Fibroblast of skin of abdomen (primary cell): Measurements from ENCODE around the gene CNMD. TPM values are rescaled to one million over a fixed set of nuclear protein-coding genes. Genes with fewer than 3 reads are reported as not detected.

ENCODE experiments used
- DNase-seq: peaks from one replicate; pipeline ENCODE4 v3.0.0-alpha.2; 2013
- polyA plus RNA-seq, 2 experiments: library from polyadenylated mRNA; unstranded; fragments of 120-200 nt; gene quantifications; one replicate each; pipeline ENCODE4 v1.2.1, GENCODE V29; 2013; ENCODE audit not compliant: insufficient read length in 2 of 2

The CNMD gene
- polyA plus RNA-seq (2013, experiment 1 of 2; ENCODE audit: insufficient read length) = not detected
- not detected for polyA plus RNA-seq (2013, experiment 2 of 2; ENCODE audit: insufficient read length)

DNA sequence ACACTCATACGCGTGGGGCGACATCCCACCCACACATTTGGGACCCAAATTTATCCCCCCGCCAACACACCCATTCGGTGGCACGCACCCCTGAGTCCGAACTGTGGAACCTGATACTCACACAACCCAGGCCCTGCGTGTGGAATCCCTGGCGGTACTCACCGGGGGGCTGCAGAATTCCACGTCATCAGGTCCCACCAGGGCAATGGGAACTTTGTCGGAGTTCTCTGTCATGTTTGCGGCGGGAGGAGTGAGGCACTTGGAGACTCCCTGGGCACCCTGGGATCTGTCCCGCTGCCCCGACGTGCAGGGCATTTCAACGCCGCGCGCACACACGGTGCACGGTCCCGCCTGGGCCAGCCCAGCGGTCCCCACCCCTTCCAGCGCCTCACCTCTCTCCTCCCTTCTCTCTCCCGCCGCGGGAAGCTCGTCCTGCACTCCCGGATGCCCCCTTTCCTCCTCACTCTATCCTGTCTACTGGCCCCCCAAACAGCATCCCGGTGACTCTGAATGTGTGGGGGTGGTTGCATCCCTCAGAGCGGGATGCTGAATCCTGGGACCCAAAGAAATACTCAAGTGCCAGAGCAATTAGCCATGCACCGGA, at the start of gene CNMD:
Gene CNMD, minus strand, starts transcription at position 353 of the 604 bp plus-strand sequence. Its CDS starts 119 bp downstream, at position 234.
- DNase-seq = no peak

DNA sequence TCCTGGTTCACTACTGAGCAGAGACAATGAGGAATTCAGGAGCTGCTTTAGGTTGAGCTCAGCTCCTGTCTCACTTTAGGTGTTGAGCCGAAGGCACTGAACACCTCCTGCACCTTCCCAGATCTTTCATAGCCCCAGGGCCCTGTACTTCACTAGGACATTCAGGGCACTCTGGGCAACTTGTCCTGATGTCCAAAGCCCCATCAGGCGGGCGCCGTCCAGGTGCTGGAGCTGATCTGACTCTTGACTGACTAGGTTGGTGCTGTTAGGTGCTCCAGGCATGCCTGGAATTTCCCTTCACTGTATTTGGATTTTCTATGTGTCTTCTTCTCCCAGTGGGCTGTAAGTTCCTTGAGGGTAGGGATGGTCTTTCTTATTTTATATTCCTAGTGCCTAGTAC, 48.4 kb upstream of the CNMD start:
- no peak for DNase-seq

DNA sequence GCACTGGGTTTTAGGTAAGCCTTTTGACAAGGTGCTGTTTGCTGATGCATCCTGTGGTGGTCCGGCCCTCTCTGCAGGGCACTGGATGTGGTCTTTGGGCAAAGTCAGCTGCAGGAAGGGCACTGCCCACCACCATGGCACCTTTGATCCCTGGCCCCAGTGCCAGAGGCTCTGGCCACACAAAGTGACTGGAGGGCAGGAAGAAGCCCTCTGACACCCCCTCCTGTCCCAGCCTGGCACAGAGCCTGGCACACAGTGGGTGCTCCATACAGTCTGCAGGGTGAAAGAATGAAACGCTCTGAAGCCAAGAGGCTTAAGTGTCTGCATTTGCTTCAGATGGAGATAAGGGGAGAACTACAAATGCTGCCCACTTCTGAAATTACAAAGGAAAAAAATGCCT, 47.6 kb upstream of the CNMD start:
- DNase-seq = no peak

DNA sequence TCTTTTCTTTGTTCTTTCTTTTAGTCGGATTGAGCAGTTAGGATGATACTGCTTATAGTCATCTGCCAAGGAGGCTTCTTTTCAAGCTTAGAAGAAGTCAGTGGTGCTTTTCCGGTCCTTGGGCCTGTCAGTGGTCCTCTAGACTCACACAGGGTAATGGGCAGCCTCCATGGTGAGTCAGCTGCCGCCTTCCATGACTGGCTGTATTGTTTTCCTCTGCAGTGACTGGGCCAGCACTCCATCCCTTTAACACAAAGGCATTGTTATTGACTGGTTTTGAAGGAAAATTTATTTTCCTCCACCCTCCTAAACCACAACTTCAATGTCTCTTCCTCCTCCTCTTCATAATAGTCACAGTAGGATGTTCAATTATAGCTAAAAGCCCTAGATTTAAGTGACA, 47.1 kb upstream of the CNMD start:
- DNase-seq = no peak

DNA sequence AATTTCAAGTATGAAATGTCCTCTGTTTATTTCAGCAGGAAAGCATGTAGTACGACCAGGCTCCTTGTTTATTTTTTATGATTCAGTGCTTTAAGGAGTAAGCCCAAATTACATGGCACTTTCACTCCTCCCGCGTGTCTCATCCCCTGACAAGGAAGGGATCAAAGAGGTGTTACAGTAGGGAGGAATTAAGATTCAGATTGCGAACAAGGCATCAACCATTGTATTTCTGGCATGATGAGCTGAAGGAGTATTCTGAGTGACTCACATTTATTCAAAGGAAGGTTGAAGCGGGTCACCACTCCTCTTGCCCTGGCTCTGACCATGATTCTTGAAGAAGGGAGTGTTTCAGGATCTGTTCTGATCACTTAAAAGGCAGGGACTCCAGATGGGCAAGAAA, 46.1 kb upstream of the CNMD start:
- DNase-seq = no peak

DNA sequence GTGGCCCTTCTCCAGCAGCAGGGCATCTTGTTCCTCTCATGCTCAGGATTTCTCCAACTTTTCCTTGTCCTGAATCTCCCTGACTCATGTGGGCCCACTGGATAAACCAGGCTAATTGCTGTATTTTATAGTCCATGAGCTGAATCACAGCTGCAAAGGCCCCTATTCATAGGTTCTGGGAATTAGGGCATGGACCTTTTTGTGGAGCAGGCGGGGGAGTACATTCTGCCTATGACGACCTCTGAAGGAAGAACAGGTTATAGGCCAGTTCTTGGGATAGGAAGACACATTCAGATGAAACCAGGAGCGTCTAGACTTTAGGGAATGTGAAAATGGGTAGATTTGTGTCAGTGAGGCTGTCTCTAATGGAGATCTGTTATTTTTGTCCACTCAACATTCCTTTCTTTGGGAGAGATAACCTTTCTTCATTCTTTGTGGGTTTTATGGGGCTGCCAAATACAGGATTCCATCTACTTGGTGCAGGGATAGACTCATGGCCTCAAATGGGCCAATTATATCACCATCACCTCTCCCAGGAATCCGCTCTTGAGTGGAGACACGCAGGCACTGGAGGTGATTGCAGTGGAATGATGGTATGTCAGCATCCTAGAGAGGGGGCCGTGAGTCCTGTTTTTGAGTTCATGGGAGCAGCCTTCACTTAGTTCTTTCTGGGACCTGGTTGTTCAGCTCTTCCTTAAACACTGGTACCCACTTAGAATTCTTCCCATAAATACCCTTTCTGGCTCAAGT, 45.1 kb upstream of the CNMD start:
- no peak for DNase-seq

DNA sequence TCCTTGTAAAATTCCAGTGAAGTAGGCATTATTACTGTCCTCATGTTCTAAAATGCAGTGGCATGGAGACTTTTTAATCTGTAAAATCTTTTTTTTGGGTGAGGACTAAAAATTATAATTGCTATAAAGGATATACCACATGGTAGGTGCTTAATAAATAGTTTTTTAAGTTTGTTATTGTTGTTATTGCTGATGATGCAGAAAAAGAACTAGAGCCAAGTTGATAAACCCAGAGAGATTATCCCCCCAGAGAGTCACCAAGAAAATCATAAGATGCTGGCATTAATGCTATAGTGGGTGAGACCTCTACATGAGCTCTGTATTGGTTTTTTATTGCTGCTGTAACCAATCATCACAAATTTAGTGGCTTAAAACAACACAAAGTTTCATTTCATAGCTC, 44.3 kb upstream of the CNMD start:
- no peak for DNase-seq

DNA sequence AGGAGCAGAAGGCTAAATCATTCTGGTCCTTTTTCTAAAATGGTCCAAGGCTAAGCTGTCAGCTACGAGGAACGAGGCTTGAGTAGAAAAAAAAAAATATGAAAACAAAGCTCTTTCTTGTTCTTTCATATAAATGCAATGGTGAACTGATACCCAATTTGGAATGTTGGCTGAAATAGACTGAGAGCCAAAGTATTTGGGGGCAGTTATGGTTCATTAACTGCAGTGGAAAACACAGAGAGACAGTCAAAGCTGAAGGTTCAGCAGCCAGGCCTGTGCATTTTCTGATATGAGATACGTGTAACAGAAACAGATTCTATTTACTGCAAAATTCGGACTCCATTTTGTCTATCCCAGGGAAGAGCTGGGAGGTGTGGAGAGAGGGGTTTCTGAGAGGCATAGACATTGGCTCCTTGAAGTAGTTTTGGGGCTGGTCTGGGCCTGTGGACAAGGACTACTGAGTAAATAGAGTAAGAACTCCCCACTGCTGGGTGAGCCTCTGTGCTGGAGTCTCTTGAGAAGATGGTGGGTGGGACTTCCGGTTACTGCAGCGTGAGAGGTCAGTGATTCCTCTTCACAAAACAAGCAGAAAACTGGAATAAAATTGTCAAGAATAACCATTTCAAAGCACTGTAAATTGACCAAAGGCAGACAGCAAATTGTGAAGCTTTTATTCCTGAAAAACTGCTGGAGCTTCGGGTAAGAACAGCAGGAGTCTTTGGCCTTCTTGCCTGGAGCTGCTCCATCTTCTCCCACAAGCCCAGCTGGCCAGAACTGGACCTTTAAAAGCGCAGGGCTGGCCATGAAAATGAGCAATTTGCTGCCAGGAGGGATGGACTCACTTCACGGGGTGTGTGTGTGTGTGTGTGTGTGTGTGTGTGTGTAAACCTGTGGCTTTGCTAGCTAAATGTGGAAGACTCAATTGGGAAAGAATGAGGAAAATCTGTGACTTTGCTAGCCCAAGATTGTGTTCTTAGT, 43.1 kb upstream of the CNMD start:
- no peak for DNase-seq

DNA sequence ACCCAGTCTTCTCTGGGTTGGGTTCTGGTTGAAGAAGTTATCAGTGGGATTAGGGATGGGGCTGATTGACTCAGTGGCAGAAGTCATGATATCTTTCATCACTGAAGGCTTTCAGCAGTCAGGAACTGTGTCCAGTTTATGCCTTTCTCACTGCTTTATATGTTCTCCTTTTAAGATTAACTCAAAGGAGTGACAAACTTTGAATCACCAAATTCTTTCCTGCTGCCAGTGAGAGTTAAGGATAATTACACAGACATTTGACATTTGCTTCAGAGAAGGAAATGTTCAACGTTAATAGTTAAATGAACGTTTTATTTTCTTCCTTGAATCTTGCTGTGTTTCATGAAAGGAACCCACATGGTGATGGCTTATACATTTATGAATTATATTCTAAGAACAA, 41.0 kb upstream of the CNMD start:
- no peak for DNase-seq

DNA sequence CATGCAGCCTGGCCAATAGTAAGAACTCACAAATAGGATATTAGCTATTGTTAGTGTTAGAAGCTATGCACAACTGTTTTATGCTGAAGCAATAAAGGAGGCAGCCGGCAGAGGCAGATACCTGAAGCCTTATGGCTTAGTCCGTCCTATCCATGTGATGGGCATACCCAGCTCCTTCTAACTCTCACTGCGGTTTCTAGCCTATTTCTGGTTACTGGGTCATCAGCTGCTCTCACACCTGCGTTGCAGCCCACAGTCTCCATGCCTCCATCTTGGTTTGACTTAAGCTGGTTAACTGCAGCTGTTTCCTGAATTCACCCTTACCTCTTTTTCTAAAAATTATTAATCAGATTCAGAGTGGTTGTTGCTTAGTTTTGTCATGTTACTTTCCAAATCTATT, 40.5 kb upstream of the CNMD start:
- DNase-seq = no peak

DNA sequence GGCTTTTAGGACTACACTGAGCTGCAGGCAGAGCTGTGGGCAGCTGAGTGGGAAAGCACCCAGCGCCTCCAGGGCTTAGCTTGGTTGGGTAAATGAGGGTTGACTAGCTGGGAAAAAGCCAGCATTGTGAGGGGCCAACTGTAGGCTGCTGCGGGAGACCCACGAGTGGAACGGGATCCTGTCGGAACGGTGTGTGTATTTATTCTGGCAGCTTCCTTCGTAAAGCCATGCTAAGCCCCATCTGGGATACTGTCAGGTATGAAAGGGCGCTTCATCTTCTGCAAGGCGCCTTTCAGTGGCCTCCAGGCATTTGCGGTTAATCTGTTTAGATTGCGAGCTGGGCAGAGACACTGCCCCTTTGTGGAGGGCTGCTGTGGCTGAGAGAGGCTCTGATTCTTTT, 39.5 kb upstream of the CNMD start:
- DNase-seq = no peak

DNA sequence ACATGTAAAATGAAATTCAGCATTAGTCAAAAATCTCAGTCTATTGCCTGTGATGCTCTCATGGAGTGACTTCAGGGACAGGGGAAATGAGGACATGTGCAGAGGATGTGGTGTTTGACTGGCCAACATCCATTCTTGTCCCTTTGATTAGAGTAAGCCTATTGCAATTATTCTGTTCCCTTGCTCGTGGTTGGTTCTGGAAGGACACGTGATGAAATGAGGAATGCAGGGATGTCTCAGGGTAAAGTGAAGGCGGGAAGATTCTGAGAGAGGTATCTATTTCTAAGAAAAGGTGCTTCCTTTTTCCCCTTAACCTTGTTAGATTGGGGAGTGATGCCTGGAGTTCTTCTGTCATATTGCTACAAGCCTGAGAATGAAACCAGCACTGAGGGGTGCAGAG, 37.1 kb upstream of the CNMD start:
- no peak for DNase-seq

DNA sequence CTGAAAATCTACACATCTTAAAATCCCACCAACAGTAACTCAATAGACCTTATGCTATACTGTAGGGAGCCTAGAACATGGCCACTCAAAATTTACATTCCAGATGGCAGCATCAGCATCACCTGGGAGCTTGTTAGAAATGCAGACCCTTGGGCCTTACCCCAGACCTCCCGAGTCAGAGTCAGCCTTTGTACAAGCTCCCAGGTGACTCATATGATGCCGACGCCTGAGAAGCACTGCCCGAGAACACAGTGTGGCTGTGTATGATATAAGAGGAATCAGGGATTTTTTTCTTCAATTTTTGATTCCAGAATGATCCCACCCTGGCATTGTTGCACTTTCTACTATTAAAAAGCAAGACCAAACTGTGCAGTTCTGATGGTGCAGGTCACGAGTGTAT, 35.9 kb upstream of the CNMD start:
- DNase-seq = no peak

DNA sequence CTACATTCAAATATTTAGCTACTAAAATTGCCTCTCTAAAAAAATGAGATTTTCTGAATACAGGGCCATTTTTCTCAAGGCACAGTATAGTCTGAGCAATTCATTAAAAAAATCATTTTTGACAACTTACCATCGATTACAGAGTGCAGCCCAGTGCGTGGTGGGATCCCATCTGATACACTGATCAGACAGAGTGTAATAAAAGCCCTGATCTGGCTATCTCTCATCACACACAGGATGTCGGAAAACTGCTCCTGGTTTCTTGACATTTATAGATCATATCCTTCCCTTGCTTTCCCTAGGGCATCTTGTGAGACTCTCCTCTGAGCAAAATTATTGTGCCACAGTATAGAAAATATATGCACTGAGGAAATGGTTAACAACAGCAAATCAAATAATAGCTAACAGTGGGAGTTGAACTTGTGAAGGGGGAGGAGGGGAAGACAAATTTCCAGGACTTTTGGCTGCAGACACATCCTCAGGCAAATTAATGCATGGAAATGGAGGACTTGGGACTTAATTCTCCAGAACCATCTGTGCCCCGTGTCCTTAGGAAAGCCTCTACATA, 28.4 kb upstream of the CNMD start:
- DNase-seq = no peak

DNA sequence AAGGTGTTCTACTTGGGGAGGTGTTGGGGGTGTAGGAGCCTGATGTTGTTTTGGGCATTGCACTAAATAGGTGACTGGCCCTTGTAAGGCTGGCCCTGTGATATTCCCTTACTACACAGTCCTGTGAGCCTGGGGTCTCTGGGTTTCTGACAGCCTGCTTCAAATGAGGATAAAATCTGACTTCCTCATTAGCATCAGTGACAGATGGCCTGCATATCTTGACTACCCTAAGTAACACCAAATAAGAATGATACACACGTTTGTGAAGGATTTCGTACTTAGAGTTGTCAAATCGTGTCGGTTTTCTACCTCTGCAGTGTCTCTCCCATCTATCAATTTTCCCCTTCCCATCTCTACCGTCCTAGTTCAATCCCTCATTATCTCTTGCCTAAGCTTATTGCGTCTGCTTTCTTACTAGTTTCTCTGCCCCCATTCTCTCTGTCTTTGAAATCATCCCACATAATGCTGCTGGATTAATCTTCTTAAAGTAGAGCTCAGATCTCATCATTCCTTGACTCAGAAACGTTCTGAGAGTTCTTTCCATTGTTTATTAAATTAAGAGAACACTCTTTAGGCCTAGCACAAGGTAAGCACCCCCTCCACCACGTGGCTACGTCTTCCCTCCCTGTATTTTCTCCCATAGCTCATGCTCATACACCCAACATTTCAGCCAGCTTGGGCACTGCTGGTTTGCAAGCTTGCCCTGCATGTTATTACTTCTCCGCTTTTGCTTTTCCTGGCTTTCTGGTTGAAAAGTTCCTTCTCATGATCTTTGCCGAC, 26.2 kb upstream of the CNMD start:
- no peak for DNase-seq

DNA sequence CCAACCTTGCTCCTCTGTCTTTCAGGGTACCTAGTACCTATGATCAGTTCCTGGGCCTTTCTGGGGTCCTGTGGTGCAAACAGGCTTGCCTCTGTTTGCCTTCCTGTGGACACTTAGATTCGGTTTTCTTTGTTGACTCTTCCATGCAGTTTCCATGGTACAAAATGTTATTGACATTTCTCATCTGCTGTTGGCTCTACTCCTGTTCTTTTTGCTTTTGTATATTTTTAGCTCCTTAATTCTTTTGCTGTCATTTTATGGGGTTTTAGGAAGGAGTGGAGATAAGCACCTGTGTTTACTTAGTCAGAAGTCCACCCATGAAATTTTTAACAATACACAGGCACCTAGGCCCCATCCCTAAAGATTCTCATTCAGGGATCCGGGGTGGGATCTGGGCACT, 20.5 kb upstream of the CNMD start:
- DNase-seq = no peak

DNA sequence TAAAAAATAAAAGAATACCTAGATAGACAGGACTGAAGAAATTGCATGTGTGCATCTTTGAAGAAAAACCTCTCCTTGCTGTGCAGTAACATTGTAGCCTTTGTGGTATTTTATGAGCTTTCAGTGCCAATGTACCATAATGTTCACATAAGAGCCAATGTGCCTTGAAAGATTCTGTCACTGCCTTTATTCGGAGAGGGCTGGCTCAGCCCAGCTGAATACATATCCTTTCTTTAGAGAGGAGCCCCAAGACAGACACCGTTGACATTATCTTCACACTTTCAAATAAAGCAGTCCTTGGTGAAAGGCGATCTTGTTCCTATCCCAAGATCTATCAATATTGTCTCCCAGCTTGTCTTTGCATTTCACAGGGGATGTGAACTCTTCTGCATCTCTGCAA, 18.5 kb upstream of the CNMD start:
- DNase-seq = no peak

DNA sequence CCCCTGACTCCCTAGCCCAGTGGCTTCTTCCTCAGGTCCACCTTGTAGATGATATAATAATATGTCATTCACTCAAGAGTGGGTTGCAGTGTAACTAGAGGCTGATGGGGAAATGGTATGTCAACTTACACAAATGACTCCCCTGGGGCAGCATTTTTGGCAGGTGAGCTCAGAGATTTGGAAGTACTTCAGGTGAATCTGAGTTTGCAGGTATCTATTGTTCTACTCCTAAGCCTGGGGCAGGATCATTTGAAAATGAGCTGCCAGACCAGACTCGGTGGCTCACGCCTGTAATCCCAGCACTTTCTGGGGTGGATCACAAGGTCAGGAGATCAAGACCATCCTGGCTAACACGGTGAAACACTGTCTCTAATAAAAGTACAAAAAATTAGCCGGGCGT, 11.6 kb upstream of the CNMD start:
- DNase-seq = no peak

DNA sequence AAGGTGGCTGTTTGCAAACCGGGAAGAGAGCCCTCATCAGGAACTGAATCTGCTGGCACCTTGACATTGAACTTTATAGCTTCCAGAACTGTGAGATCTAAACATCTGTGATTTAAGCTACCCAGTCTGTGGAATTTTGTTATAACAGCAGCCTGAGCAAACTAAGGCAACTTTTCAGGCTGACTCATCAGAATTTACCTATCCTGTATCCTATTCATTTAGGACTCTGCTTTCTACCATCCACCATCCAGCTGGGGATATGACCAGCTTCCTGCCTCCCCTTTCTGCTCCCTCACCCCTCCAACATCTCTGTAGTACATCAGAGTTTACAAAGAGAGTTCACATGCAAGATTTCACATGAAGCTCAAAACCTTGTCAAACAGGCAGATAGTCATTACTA, 11.1 kb upstream of the CNMD start:
- DNase-seq = no peak

DNA sequence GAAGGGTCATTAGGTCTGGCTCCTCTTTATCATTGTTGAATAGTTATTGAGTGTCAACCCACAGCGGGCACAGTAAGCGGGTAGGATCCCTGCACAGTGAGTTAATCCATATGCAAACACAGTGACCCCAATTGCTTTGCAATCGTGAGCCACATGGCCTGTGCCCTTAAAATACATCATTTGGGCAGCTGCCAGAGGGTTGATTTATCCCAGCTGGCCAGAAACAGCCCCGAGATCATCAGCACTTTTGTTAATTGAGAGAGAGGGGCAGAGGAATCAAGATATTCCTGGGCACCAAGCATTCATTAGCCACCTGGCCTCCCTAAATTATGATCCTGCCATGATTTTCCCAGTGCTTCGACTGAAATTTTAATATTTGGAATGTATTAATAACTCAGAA, 9.8 kb upstream of the CNMD start:
- no peak for DNase-seq

DNA sequence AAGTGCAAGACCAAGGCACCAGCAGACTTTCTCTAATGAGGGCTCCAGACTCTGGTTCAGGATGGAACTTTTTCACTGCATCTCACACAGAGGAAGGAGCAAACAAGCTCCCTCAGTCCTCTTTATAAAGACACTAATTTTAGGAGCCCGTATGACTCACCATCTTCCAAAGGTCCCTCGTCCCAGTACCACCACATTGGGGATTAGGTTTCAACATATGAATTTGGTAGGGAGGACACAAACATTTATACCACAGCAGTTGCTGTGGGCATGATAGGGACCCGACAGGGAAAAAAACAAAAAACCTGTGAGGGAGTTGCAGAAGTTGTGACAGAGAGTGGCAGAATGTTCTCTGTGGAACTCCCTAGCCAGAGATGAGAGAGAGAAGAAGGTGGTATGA, 6.5 kb upstream of the CNMD start:
- DNase-seq = no peak

DNA sequence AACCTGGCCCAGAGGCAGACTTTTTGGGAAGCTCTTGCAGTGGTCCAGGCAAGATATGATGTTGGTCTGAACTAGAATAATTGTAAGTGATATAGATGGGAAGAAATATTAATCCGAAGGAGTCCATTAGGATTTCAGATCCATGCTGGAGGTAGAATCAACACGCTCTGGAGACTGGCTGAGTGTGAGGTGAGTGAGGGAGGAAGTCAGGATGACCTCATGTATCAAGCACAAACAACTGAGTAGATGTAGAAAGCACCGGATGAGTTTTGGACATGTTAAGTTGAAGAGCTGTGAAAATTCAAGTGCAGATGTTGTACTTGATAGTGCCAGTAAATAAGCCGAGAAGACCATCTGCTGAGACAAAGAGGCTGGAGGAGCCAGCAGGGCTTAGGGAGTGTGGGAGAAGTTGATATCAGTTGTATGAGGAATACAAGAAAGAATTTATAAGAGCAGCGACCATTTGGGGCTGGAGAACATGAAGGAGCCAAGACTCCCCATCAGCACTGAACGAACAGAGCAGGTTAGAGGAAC, 5.3 kb upstream of the CNMD start:
- DNase-seq = no peak
